ENCODE measurements around the gene WDR77. TPM values are rescaled to one million over a fixed set of nuclear protein-coding genes. Genes with fewer than 3 reads are reported as not detected.

The WDR77 gene
- total RNA-seq: 58.5 and 61.0 TPM in 2 replicates

GRCh38 chr1:111448918-111449702, at the start of gene WDR77, which contains the start of gene ATP5PB:
TSS of gene WDR77 (minus strand) at chr1:111449256. CDS start at chr1:111449169, 87 bp downstream.
TSS of gene ATP5PB (plus strand) at chr1:111449464. CDS start at chr1:111449542, 78 bp downstream.

Small RNAs within 50 kb of the gene (small RNA-seq; reads per million reads assigned to genes)
- gene RF00019 (not detected), gene RNU6-792P (not detected)

Other genes starting within 250 kb of the WDR77 start
- 0.36 and 0.53 TPM in 2 replicates for gene DENND2D, start 248.6 kb downstream of the WDR77 start, total RNA-seq
- not detected in 2 replicates for gene CHI3L2, start 221.5 kb downstream of the WDR77 start, total RNA-seq
- gene CHIA, start 158.4 kb downstream of the WDR77 start, total RNA-seq: not detected in 2 replicates
- 0.86 and 1.2 TPM in 2 replicates for gene OVGP1, start 21.5 kb downstream of the WDR77 start, total RNA-seq
- 424 and 484 TPM in 2 replicates for gene ATP5PB, start 208 bp upstream of the WDR77 start, total RNA-seq
- gene C1orf162, start 24.7 kb upstream of the WDR77 start, total RNA-seq: 0.13 and 0.22 TPM in 2 replicates
- gene ADORA3, start 54.4 kb upstream of the WDR77 start, total RNA-seq: 0.13 TPM in 1 of 2 replicates, not detected in the other
- 0.27 TPM in 1 of 2 replicates, not detected in the other for gene TMIGD3, start 54.4 kb upstream of the WDR77 start, total RNA-seq
- 42.2 and 53.1 TPM in 2 replicates for gene RAP1A, start 170.5 kb upstream of the WDR77 start, total RNA-seq